Measurements from ENCODE around the gene ZNF423.

DNA sequence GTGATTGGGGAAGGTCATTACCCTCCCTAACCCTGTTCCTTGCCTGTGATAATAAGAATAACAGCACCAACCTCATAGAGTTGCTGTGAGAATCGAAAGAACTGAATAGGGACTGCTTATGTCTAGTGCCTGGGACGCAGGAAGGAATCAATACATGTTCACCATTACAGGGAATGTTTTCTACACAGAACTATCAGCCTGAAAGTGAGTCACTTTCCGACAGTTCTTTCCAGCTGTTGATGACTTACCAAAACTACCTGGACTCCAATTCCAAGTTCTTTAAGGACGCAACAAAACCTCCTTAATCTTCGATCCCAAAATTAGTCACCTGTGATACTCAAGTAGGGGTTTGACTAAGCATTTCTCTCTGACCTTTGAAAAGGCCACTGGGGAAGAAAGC lies 29.4 kb downstream of the ZNF423 start:
- TF ChIP-seq, protein P1, sequence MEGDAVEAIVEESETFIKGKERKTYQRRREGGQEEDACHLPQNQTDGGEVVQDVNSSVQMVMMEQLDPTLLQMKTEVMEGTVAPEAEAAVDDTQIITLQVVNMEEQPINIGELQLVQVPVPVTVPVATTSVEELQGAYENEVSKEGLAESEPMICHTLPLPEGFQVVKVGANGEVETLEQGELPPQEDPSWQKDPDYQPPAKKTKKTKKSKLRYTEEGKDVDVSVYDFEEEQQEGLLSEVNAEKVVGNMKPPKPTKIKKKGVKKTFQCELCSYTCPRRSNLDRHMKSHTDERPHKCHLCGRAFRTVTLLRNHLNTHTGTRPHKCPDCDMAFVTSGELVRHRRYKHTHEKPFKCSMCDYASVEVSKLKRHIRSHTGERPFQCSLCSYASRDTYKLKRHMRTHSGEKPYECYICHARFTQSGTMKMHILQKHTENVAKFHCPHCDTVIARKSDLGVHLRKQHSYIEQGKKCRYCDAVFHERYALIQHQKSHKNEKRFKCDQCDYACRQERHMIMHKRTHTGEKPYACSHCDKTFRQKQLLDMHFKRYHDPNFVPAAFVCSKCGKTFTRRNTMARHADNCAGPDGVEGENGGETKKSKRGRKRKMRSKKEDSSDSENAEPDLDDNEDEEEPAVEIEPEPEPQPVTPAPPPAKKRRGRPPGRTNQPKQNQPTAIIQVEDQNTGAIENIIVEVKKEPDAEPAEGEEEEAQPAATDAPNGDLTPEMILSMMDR (IDR thresholded peaks at IDR 0.05), result no peak
- TF ChIP-seq POLR2A (IDR thresholded peaks at IDR 0.05), result no peak

Data from Peyer's patch (tissue), 4 donors.